ENCODE measurements around the gene RNF186.

GRCh38 chr1:19828546-19828945 is 13.5 kb upstream of the RNF186 start:
- TF ChIP-seq ELF4 (IDR thresholded peaks at IDR 0.05) = no peak
- TF ChIP-seq PKNOX1 (IDR thresholded peaks at IDR 0.05) = no peak
- no peak for TF ChIP-seq SUZ12 (IDR thresholded peaks at IDR 0.05)
- no peak for TF ChIP-seq ARNT (IDR thresholded peaks at IDR 0.05)
- TF ChIP-seq FOXM1 (IDR thresholded peaks at IDR 0.05; ENCODE audit: borderline replicate concordance) = no peak
- no peak for TF ChIP-seq FOXA1 (IDR thresholded peaks at IDR 0.05)
- TF ChIP-seq SP1 (IDR thresholded peaks at IDR 0.05) = no peak
- no peak for TF ChIP-seq BHLHE40 (IDR thresholded peaks at IDR 0.05; ENCODE audit: borderline replicate concordance)
- TF ChIP-seq FOXK2 (IDR thresholded peaks at IDR 0.05) = no peak
- TF ChIP-seq TARDBP (IDR thresholded peaks at IDR 0.05) = no peak
- TF ChIP-seq HDGF (IDR thresholded peaks at IDR 0.05; ENCODE audit: borderline replicate concordance) = no peak
- no peak for TF ChIP-seq ZNF384 (IDR thresholded peaks at IDR 0.05)
- no peak for TF ChIP-seq CTBP1 (IDR thresholded peaks at IDR 0.05; ENCODE audit: borderline replicate concordance)
- TF ChIP-seq L3MBTL2 (conservative IDR thresholded peaks at IDR 0.05) = no peak

All from HEK293T (cell line).